PC-9 (cell line): Measurements from ENCODE around the gene STARD13.

ENCODE experiments used
- CTCF ChIP-seq: fragments of 200-600 bp; sonication (generic); conservative IDR thresholded peaks from 2 replicates; pipeline ENCODE4 v1.6.1; 2017; ENCODE audit warnings: mixed run types, antibody characterized with exemption, mild to moderate bottlenecking, moderate library complexity
- EZH2 ChIP-seq: fragments of 200-600 bp; sonication (generic); IDR thresholded peaks from 2 replicates; pipeline ENCODE4 v1.8.0; 2017; ENCODE audit warnings: antibody characterized with exemption, low read depth

GRCh38 chr13:33321686-33322542, 36.4 kb upstream of the STARD13 start:
- TF ChIP-seq CTCF (no peak), EZH2 (no peak)
